HG02973 (cell line): ENCODE data around the gene PLXNA4.

Experiments used
- ATAC-seq: cut with Tn5 transposase; IDR thresholded peaks from one replicate; pipeline ENCODE4 v1.9.1; 2021; ENCODE audit warnings: moderate library complexity; ENCODE audit not compliant: unreplicated experiment

The PLXNA4 gene

GRCh38 chr7:132161533-132161915 lies 414.7 kb downstream of the PLXNA4 start:
- no peak for ATAC-seq

DNA sequence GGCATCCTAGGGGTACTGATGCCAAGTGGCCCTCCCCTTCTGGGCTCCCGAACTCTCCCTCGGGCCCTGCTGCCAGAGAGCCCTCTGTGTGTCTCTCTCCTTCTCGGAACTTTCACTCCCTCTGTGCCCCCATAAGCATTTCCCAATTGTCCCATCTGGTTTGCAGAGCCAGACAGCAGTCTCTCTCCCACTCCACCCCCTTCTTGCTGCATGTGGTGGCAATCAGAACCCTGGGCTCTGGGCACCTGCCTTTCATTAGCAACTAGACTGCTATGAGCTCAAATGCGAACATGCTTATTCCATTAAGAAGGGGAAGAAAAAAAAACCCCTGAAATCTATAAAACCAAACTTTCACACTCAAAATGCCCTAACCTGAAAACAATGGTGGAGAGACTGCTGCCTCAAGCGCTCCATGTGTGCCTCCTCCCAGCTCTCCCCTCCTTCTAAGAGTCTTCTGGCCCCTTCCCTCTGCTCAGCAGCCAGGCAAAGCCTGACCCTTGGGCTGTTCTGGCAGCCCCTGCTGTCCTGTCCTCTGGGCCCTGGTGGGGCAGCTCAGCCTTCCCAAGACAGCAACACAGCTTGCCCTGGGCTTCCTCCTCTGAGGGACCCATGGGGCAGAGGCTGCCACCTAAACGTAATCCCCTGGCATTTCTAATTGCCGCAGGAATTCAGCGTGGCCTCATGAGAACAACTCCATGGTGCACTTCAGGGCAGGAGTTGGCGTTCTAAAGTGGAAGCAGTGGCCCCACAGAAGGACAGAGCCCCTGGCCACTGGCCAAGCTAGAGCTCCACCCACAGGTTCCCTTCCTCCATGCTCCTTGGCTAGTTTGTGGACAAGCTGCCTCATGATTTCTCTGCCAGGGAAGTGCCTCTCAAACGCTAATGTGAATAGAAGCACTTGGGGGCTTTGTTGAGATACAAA lies 415.4 kb downstream of the PLXNA4 start:
- no peak for ATAC-seq

DNA sequence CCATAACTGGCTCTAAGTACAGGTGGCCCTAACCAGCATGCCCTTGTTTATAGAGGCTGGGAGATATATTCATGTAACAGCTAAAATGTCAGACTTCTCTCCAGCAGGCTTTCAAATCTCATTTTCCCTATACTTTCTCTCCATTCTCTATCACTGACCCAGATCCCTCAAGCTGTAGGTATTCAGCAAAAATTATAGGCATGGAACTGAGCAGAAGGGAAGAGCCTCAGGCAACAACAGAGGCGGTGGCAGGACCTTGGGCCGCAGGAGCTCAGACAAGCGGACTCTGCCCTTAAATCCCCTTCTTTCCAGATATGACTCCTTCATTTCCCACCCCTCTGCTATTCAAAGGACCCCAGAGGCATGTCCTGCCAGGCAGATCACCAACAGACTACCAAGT lies 417.4 kb downstream of the PLXNA4 start:
- no peak for ATAC-seq

DNA sequence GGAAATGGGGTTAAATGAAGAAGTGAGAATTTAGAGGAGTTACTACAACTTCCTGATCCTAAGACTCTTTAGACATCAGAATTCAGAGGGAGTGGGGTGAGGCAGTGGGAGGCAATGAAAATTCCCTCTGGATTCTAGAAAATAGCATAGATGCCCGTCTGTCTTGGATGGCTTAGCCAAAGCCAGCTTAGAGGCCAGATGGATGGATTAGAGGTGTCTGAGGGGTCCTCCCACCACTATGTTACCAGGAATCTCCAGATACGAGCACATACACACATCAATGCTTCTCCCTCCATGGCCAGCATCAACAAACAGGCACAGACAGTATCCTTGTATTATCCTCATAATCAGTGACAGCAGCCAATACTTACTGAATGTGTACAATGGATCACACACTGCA lies 418.1 kb downstream of the PLXNA4 start:
- no peak for ATAC-seq

DNA sequence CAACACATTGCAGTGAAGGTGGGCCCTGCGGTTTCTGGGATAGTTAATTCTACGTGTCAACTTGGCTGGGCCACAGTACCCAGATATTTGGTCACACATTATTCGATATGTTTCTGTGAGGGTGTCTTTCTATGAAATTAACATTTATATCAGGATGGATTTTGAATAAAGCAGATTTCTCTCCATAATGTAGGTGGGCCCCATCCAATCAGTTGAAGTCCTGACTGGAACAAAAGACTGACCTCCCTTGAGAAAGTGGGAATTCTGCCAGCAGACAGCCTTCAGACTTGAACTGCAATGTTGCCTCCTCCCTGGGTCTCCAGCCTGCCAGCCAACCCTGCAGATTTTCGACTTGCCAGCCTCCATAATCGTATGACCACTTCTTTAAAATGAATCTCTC lies 420.6 kb downstream of the PLXNA4 start:
- no peak for ATAC-seq

DNA sequence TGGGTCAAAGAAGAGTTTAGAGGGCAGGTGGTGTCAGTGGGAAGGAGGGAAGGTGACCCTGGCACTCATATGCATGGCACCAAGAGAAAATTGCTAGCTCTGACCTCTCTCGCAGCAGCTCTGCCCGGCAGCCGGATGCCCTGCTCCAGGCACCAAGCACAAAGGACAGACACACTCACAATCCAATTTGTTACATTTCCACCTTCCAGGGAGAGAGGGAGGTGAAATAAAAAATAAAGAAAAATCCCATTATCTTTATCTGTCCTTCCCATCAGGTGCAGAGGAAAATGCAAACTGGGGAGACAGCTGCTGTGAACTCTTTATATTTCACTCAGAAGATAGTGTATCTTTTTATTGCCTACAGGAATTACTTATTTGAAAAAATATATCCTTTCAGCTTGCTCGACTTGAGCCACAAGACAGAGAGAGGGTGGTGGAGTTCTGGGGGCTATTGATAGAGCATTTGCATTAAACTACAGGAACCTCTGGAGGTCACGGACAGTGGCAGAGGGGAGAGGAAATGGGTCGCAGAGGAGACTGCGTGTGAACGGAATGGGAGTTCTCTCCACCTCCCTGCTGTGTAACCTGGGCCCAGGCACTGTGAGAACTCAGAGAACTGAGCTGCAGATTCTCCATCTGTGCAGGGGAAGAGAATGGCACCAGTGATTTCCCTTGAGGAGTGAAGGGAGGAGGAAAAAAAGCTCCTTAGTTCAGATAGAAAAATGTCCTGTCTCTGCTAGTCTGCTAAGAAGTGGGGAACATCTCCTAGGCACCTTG lies 421.4 kb downstream of the PLXNA4 start:
- ATAC-seq, result no peak

DNA sequence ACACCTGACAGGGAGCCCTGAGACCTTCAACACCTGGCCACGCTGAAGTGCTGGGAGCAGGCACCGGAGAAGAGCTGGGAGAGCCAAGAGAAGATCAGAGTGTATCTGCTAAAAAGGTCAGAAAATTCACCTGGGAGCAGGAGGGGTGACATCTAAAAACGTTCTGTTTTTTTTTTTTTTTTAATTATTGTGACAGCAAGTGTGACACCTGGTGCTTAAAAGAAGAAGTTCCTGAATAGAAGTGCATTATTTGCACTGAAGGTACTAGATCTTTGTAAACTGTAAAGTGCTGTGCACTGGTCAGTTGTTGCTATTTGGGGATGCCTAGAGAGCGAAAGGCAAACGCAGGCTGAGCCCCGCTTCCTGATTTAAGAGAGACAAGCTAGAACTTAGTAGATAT lies 422.0 kb downstream of the PLXNA4 start:
- no peak for ATAC-seq

GRCh38 chr7:132152131-132152889 lies 424.0 kb downstream of the PLXNA4 start:
- ATAC-seq, result no peak

GRCh38 chr7:132150711-132151110 lies 425.6 kb downstream of the PLXNA4 start:
- ATAC-seq, result no peak

DNA sequence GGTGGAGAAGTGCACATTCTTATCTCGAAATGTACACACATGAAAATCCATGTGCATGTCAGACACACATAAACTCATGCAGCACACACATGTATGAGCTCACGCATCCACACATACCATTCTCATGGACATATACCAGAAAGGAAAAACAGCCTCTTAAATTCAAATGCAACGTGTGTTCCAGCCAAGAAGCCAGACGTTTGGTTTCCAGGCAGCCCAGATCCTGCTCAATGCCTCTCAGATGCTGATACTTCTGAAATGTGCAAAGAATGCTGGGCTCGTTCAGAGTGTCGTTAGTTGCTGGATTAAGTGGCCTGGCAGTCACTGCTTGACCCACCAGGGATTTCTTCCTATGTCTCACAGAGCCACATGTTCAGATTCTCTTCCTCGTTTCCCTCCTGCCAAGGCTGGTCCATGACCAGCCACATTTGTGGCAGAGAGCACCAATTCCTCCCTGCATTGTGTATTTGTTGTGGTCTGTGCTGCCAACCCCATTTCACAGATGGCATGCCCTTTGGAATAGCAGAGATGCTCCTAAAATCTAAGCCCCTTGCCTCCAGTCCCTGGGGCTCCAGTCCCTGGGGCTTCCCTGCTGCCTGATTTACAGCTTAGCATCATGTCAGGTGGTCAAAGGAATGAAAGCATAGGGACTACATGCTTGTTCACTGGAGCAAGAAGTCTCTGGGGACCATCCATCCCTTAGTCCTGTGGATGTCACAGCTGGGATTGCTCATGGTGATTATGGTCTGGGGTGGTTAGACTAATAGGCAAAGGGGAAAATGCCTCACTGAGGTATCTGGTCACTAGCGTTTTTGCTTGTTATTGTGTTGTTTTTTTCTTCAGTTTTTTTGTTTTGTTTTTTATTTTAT lies 426.6 kb downstream of the PLXNA4 start:
- no peak for ATAC-seq

GRCh38 chr7:132148876-132149275 lies 427.4 kb downstream of the PLXNA4 start:
- no peak for ATAC-seq

DNA sequence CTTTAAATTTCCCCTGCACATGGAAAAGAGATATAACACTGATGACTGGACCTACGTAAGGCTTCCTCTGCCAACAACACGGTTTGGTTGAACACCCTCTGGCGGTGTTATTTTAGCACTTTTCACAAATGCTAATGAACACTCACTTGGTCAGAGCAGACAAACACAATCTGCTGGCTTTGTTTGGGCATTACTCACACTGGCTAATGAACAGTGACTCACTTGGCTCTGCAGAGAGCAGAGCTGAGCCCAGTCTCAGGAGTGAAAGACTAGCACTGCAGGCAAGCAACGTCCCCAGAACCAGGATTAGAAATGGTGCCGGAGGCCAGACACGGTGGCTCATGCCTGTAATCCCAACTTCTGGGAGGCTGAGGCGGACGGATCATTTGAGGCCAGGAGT lies 430.8 kb downstream of the PLXNA4 start:
- ATAC-seq, result no peak

DNA sequence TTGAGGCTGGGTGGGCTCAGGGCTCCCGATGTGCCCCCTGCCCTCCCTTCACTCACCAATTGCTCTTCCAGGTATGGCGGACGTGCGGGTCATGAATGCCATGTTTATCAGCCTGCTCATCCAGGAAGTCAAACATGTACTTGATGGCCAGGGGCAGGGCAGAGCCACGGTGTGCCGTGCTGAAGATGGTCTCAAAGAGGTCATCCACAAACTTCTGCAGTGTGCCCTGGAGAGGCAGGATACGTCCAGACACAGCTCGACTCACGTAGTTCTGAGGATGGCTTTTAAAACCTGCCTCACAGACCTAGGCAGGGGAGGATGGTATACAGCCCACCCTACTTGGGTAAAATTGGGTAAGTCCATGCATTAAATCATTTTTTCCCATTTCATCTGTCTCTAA lies 431.2 kb downstream of the PLXNA4 start:
- ATAC-seq, result no peak

DNA sequence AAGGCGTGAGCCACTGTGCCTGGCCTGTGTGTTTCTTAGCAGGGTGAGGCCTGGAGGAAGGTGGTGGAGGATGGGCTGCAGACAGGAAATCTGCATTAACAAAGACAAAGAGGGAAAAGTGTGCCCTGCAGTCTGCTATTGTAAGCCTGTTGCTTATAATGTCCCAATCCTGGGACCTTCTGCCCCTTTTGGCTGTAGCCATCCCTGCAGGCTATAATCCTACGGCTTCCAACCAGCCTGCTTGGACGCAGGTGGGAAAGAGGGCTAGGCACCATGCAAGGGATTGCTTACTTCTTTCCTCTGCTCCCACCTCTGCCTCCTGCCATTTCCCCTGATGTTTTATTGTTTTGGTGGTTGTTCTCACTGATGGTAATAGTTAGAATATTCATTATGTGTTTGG lies 434.3 kb downstream of the PLXNA4 start:
- ATAC-seq, result no peak

- ATAC-seq, result no peak
Measured at GRCh38 chr7:132141109-132141508, 435.2 kb downstream of the PLXNA4 start.

GRCh38 chr7:132140341-132140740 lies 435.9 kb downstream of the PLXNA4 start:
- ATAC-seq, result no peak

DNA sequence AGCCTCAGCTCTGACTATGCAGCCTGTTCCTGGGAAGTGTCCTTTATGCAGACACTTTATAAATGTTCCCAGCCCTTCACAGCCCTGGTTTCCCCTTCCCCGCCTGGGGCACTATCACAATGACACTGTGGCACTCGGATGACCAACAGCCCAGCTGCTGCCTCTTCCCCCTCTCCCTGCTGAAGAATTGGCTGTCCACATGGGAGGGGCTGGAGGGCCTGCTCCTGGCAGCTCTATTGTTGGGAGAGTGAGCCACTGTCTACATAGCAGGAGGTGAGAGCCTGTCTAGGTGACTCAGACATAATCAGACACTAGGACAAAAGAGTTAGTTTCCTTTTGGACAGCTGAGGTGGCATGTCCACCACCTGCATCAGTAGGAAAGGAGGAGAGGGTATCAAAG lies 437.5 kb downstream of the PLXNA4 start:
- no peak for ATAC-seq

DNA sequence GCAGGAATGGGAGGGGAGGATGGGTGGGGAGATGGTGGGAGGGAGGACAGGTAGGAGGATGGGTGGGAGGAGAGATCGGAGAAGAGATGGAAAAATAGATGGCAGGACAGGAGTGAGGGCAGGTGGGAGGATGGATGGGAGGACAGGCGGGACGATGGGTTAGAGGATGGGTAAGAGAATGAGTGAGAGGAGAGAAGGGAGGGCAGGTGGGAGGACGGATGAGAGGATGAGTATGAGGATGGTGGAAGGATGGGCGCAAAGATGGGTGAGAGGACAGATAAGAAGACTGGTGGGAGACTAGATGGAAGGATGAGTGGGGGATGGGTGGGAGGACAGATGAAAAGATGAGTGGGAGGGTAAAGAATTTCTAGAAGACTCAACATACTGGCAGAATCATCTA lies 438.6 kb downstream of the PLXNA4 start:
- no peak for ATAC-seq

DNA sequence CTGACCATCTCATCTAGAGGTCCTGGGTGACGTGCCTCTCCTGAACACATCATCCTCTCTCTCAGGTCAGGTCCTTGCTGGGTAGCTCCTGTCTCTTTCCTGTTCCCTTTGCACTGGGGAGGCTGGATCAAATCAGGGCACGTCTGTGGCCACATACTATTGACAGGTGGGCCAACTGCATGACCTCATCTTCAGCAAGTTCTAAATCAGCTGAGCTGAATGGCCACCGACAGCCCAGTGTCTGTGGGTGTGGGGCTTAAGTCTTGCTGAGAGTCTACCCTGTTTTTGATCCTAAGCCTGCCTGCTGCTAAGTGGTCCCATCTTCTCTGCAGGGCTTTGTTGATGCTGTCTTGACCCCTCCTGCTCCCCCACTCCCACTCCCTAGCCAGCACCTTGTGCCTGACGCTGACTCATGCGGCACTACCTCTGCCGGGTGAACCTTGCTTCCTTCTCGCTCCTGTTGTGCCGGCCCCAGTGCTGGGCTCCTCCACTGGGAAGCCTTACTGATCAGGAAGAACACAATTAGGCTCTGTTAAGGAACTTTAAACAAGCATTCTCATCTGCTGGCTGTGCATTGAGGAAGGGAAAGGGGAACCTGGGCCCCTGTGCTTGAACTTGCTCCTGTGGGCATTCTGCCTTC lies 440.4 kb downstream of the PLXNA4 start:
- no peak for ATAC-seq

- ATAC-seq, result no peak
Measured at GRCh38 chr7:132134814-132135445, 441.3 kb downstream of the PLXNA4 start.
